ENCODE measurements around the gene KCNG4.

KCNG4 gene

DNA sequence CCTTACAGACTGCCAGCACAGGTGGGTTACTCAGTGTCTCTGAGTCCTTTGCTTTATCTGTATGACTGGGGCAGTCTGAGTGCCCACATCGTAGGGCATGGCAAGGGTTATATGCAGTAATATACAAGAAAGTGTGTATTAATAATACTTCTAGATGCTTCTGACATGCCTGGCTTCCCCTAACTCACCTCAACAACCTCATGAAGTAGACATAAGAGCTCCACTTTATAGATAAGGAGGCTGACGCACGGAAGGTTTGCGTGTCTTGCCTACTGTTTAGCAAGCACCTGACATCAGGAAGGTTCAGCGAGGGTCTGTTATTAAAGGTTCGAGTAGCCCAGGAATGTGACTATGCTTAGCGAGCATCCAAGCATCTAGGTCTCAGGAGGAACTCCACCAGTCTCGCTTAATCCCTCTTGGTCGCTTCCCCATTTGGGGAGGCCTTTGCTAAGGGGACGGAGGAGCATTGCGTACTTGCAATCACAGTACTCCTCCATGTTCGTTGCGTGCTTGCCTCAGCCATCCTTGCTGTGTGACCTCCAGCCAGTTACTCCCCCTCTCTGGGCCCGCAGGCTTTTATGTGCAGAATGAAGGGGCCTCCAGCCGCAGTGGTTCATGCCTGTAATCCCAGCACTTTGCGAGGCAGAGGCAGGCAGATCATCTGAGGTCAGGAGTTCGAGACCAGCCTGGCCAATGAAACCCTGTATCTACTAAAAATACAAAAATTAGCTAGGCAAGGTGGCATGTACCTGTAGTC, 1.6 kb downstream of the KCNG4 start:
- Histone ChIP-seq H3K36me3 (ENCODE audit: control insufficient read depth, insufficient read depth, low read length) (no peaks in the 10 kb centered on the region), H3K9me3 (ENCODE audit: control insufficient read depth, low read length) (no peaks in the 10 kb centered on the region), H3K27me3 (replicated peaks; ENCODE audit: control insufficient read depth, insufficient read depth, low read length, poor library complexity, severe bottlenecking) (peaks cover 2% of the 10 kb centered on the region), H3K4me3 (ENCODE audit: insufficient read depth, low read depth, low read length, poor library complexity, severe bottlenecking) (no peak overlapping the region), H3K27ac (ENCODE audit: insufficient read depth, low read length, poor library complexity, severe bottlenecking) (no peak overlapping the region), H3K4me1 (ENCODE audit: control insufficient read depth, insufficient read depth, low read length, poor library complexity, severe bottlenecking) (no peaks in the 10 kb centered on the region)
- DNase-seq = no peak

DNA sequence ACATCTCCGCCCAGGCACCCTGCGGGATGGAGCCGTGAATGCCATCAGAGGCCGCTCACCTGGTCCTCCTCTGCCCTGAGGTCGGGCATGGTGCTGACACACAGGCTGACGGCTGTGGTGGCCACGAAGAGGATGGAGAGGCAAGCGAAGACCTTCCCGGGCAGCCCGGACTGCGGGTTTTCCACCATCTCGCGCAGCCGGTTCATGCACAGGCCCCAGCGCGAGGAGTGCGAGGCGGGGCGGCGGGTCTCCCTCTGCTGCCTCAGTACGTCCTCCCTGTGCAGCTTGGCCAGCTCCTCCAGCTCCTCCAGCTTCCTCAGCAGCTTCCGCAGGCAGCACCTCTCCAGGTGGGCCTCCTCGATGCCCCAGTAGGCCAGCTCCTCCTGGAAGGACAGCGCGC, 3.1 kb downstream of the KCNG4 start:
- Histone ChIP-seq H3K27me3 (replicated peaks; ENCODE audit: control insufficient read depth, insufficient read depth, low read length, poor library complexity, severe bottlenecking) (peaks cover 2% of the 10 kb centered on the region), H3K36me3 (ENCODE audit: control insufficient read depth, insufficient read depth, low read length) (no peaks in the 10 kb centered on the region), H3K27ac (ENCODE audit: insufficient read depth, low read length, poor library complexity, severe bottlenecking) (no peak overlapping the region), H3K4me3 (ENCODE audit: insufficient read depth, low read depth, low read length, poor library complexity, severe bottlenecking) (no peak overlapping the region), H3K9me3 (ENCODE audit: control insufficient read depth, low read length) (no peaks in the 10 kb centered on the region), H3K4me1 (ENCODE audit: control insufficient read depth, insufficient read depth, low read length, poor library complexity, severe bottlenecking) (no peaks in the 10 kb centered on the region)
- DNase-seq = no peak

DNA sequence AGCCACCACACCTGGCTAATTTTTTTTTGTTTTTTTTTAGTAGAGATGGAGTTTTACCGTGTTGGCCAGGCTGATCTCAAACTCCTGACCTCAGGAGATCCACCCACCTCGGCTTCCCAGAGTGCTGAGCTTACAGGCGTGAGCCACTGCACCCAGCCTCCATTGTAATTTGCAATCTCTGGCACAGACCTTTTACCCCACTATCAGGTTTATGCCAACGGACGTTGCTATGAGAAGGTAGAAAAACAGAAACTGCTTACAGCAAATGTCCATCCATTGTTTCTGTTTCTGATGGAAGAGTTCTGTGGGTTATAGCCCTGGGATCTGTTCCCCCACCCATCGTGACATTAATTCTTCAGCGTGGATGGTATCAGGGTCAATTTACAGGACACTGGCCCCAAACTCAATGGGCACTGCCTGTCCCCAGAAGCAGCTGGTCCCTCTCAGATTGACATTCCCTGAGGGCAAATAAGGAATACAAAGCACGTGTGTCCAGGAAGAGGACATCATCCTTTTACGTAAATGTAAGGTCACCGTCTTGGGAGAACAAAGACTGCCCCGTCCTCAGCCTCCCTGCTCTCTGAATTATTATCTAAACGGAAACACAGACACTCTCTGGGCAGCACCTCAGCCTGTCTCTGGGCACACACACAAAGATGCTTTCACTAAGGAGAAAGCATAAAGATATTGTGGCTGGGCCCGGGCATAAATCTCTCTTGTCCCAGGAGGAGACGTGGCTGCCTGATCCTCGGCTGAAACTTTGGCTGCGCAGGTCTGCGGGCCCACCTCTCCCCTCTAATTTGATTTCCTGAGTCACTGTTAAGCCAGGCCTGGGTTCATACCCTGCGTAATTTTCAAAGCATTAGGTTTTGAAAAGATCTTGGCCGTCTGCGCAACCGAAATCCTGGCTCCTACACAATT, 5.2 kb downstream of the KCNG4 start:
- DNase-seq = no peak
- Histone ChIP-seq H3K27ac (ENCODE audit: insufficient read depth, low read length, poor library complexity, severe bottlenecking) (no peak overlapping the region), H3K9me3 (ENCODE audit: control insufficient read depth, low read length) (no peaks in the 10 kb centered on the region), H3K4me3 (ENCODE audit: insufficient read depth, low read depth, low read length, poor library complexity, severe bottlenecking) (no peak overlapping the region), H3K4me1 (ENCODE audit: control insufficient read depth, insufficient read depth, low read length, poor library complexity, severe bottlenecking) (no peaks in the 10 kb centered on the region), H3K27me3 (replicated peaks; ENCODE audit: control insufficient read depth, insufficient read depth, low read length, poor library complexity, severe bottlenecking) (peaks cover 5% of the 10 kb centered on the region), H3K36me3 (ENCODE audit: control insufficient read depth, insufficient read depth, low read length) (no peaks in the 10 kb centered on the region)

DNA sequence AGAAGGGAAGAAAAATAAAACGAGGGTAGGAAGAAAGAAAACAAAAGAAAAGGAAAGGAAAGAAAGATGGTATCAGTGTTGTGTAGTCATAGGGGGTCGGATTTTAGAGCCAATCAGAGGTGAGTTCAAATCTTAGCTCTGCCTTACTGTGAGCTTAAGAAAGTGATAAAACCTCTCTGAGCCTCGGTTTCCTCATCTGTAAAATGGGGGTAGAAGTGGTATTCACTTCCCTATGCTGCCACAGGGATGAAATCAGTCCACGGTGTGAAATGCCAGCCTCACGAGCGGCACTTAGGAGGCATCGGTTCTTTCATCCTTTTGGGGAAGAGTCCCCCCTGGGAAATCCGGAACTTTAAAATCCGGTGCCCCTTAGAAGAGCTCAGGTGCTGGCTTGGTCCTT, 6.1 kb downstream of the KCNG4 start:
- no peak for DNase-seq
- Histone ChIP-seq H3K4me1 (ENCODE audit: control insufficient read depth, insufficient read depth, low read length, poor library complexity, severe bottlenecking) (no peaks in the 10 kb centered on the region), H3K9me3 (ENCODE audit: control insufficient read depth, low read length) (no peaks in the 10 kb centered on the region), H3K4me3 (ENCODE audit: insufficient read depth, low read depth, low read length, poor library complexity, severe bottlenecking) (no peak overlapping the region), H3K36me3 (ENCODE audit: control insufficient read depth, insufficient read depth, low read length) (no peaks in the 10 kb centered on the region), H3K27me3 (replicated peaks; ENCODE audit: control insufficient read depth, insufficient read depth, low read length, poor library complexity, severe bottlenecking) (peaks cover 6% of the 10 kb centered on the region), H3K27ac (ENCODE audit: insufficient read depth, low read length, poor library complexity, severe bottlenecking) (no peak overlapping the region)

DNA sequence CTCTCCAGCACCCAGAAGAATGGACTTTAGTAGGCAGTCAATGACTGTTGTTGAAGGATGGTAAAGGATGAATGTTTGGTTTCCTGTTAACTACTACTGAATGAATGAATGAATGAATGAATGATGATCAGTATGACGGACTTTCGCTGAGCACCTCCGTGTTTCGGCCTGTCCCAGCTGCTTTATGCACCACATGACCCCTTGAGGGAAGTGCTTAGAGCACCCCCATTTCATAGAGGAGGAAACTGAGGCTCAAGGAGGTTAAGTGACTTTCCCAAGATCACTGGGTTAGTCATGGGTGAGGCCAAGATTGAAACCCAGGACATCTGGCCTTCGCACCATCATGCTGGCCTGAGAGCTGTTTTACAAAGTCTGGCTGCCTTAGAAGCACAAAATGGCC, 6.8 kb downstream of the KCNG4 start:
- no peak for DNase-seq

DNA sequence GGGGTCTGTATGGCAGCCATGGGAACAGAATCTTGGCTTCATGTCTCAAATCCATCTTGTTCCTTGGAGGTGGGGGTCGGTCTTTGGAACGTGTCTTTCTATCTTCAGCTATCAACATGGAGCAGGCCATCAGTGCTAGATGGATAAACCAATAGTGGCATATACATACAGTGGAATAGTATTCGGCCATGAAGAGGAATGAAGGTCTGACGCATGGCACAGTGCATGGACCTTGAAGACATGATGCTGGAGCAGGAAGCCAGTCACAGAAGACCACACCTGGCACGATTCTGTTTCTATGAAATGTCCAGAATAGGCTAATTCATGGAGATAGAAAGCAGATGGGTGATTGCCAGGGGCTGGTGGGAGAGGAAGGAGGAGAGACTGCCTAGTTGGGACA, 7.8 kb downstream of the KCNG4 start:
- Histone ChIP-seq H3K9me3 (ENCODE audit: control insufficient read depth, low read length) (no peaks in the 10 kb centered on the region), H3K27ac (ENCODE audit: insufficient read depth, low read length, poor library complexity, severe bottlenecking) (no peak overlapping the region), H3K4me3 (ENCODE audit: insufficient read depth, low read depth, low read length, poor library complexity, severe bottlenecking) (no peak overlapping the region), H3K27me3 (replicated peaks; ENCODE audit: control insufficient read depth, insufficient read depth, low read length, poor library complexity, severe bottlenecking) (peaks cover 4% of the 10 kb centered on the region), H3K4me1 (ENCODE audit: control insufficient read depth, insufficient read depth, low read length, poor library complexity, severe bottlenecking) (no peaks in the 10 kb centered on the region), H3K36me3 (ENCODE audit: control insufficient read depth, insufficient read depth, low read length) (no peaks in the 10 kb centered on the region)
- no peak for DNase-seq

More for the DNA sequence above, 6.8 kb downstream of the KCNG4 start:
- H3K36me3 ChIP-seq (ENCODE audit: control insufficient read depth, insufficient read depth, low read length) = no peaks in the 10 kb centered on the region
- H3K4me1 ChIP-seq (ENCODE audit: control insufficient read depth, insufficient read depth, low read length, poor library complexity, severe bottlenecking) = no peaks in the 10 kb centered on the region
- H3K27me3 ChIP-seq (replicated peaks; ENCODE audit: control insufficient read depth, insufficient read depth, low read length, poor library complexity, severe bottlenecking) = peaks cover 4% of the 10 kb centered on the region
- H3K4me3 ChIP-seq (ENCODE audit: insufficient read depth, low read depth, low read length, poor library complexity, severe bottlenecking) = no peak overlapping the region
- no peaks in the 10 kb centered on the region for H3K9me3 ChIP-seq (ENCODE audit: control insufficient read depth, low read length)
- no peak overlapping the region for H3K27ac ChIP-seq (ENCODE audit: insufficient read depth, low read length, poor library complexity, severe bottlenecking)

DNA sequence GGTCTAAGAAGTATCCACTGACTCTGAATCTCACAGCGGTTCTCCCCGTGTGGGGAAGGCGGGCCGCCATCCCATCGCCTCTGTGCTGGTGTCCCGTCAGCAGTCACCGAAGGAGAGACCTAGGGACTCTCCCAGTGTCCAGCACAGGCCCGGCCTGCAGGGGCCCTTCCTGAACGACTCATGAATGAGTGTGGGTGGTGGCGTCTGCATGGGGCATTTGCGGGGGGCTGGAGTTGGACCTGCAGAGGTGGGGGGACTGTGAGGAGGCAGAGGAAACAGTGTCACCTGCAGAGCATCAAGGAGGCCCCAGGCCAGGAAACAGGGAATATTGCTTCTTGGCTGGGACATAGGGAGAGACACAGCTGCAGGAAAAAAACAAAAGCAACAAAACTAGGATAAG, 10.3 kb downstream of the KCNG4 start:
- Histone ChIP-seq H3K4me3 (ENCODE audit: insufficient read depth, low read depth, low read length, poor library complexity, severe bottlenecking) (no peak overlapping the region), H3K27me3 (replicated peaks; ENCODE audit: control insufficient read depth, insufficient read depth, low read length, poor library complexity, severe bottlenecking) (peaks cover 6% of the 10 kb centered on the region), H3K4me1 (ENCODE audit: control insufficient read depth, insufficient read depth, low read length, poor library complexity, severe bottlenecking) (no peaks in the 10 kb centered on the region), H3K27ac (ENCODE audit: insufficient read depth, low read length, poor library complexity, severe bottlenecking) (no peak overlapping the region), H3K9me3 (ENCODE audit: control insufficient read depth, low read length) (no peaks in the 10 kb centered on the region), H3K36me3 (ENCODE audit: control insufficient read depth, insufficient read depth, low read length) (no peaks in the 10 kb centered on the region)
- DNase-seq = no peak

DNA sequence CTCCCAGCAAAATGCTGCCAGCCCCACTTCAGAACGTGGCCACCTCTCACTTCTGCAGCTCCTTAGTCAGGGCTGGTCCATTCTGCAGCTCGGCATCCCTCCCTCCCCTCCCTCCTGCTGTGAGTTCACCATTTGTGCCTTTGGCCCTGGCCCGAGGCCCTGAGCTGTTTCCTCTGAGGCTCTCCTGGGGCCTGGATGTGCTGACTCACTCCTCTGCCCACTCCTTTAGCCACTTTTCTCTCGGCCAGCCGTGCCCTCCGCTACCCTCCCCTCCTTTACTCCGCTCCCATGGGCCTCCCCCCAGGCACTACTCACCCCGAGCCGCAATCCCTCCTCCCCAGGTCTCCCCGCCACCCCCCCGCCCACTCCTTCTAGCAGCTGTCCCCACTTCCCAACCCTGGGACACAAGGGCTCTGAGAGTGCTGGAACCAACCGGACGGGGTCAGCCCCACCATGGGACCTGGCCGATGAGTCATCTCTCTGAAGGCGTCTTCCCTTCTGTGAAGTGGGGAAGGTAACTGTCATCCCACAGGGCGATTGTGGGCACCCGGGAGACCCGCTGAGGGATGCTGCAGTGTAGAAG, 11.5 kb downstream of the KCNG4 start:
- Histone ChIP-seq H3K36me3 (ENCODE audit: control insufficient read depth, insufficient read depth, low read length) (no peaks in the 10 kb centered on the region), H3K27me3 (replicated peaks; ENCODE audit: control insufficient read depth, insufficient read depth, low read length, poor library complexity, severe bottlenecking) (peaks cover 6% of the 10 kb centered on the region), H3K27ac (ENCODE audit: insufficient read depth, low read length, poor library complexity, severe bottlenecking) (no peak overlapping the region), H3K4me1 (ENCODE audit: control insufficient read depth, insufficient read depth, low read length, poor library complexity, severe bottlenecking) (no peaks in the 10 kb centered on the region), H3K4me3 (ENCODE audit: insufficient read depth, low read depth, low read length, poor library complexity, severe bottlenecking) (no peak overlapping the region), H3K9me3 (ENCODE audit: control insufficient read depth, low read length) (no peaks in the 10 kb centered on the region)
- no peak for DNase-seq

DNA sequence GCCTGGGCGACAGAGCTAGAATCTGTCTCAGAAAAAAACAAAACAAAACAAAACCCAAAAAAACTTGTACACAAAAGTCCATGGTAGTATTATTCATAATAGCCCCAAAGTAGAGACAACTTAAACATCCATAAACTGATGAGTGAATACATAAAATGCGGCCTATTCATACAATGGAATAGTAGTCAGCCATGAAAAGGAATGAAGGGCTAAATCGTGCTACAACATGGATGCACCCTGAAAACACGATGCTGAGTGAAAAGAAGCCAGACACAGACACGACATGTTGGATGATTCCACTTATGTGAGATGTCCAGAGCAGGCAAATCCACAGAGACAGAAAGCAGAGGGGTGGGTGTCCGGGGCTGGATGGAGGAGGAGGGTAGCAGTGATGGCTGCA, 12.3 kb downstream of the KCNG4 start:
- Histone ChIP-seq H3K4me3 (ENCODE audit: insufficient read depth, low read depth, low read length, poor library complexity, severe bottlenecking) (no peak overlapping the region), H3K4me1 (ENCODE audit: control insufficient read depth, insufficient read depth, low read length, poor library complexity, severe bottlenecking) (no peaks in the 10 kb centered on the region), H3K9me3 (ENCODE audit: control insufficient read depth, low read length) (no peaks in the 10 kb centered on the region), H3K27ac (ENCODE audit: insufficient read depth, low read length, poor library complexity, severe bottlenecking) (no peak overlapping the region), H3K36me3 (ENCODE audit: control insufficient read depth, insufficient read depth, low read length) (no peaks in the 10 kb centered on the region), H3K27me3 (replicated peaks; ENCODE audit: control insufficient read depth, insufficient read depth, low read length, poor library complexity, severe bottlenecking) (peaks cover 6% of the 10 kb centered on the region)
- no peak for DNase-seq

DNA sequence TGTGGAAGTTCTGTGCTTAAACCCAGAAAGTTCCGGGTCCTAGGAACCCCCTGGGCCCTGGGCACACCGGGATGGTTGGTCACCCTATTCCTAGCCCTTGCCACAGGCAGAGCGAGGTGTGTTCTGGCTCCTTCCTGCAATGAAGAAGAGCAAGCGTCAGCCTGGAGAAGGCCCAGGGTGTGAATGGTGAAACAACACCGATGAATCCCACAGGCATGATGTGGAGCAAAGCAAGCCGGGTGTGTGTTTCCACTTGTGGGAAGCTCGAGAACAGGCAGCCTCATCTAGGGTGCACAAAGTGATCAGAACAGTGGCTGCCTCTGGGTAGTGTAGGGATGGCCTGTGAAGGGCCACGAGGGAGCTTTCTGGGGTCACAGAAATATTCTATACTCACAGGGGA, 13.8 kb downstream of the KCNG4 start:
- DNase-seq = no peak
- Histone ChIP-seq H3K4me3 (ENCODE audit: insufficient read depth, low read depth, low read length, poor library complexity, severe bottlenecking) (no peak overlapping the region), H3K4me1 (ENCODE audit: control insufficient read depth, insufficient read depth, low read length, poor library complexity, severe bottlenecking) (no peaks in the 10 kb centered on the region), H3K36me3 (ENCODE audit: control insufficient read depth, insufficient read depth, low read length) (no peaks in the 10 kb centered on the region), H3K27ac (ENCODE audit: insufficient read depth, low read length, poor library complexity, severe bottlenecking) (no peak overlapping the region), H3K9me3 (ENCODE audit: control insufficient read depth, low read length) (no peaks in the 10 kb centered on the region), H3K27me3 (replicated peaks; ENCODE audit: control insufficient read depth, insufficient read depth, low read length, poor library complexity, severe bottlenecking) (peaks cover 6% of the 10 kb centered on the region)
